Stimulated activated naive CD8-positive, alpha-beta T cell treated with anti-CD3 and anti-CD28 coated beads, Interleukin-15, amount 100 ng/mL, for 72 hours (primary cell): ENCODE data around the gene TMEM252.

Experiments used
- ATAC-seq: fragments of 150-1000 bp; cut with Tn5 transposase; 2 replicates; pipeline ENCODE4 v1.10.0; 2021; ENCODE audit warnings: mild to moderate bottlenecking, moderate library complexity
- DNase-seq, 2 donors: peaks; one replicate each; pipeline ENCODE4 v3.0.0; 2021 to 2022
- H3K27ac Mint-ChIP-seq, 2 donors: one replicate each; pipeline ENCODE4 v1.8.0; 2022; ENCODE audit warnings: mild to moderate bottlenecking in 2 of 2, mixed read lengths in 2 of 2, moderate library complexity in 2 of 2
- H3K27me3 Mint-ChIP-seq: one replicate; pipeline ENCODE4 v1.8.0; 2022; ENCODE audit warnings: mixed read lengths
- H3K4me1 Mint-ChIP-seq: one replicate; pipeline ENCODE4 v1.8.0; 2022; ENCODE audit warnings: mild to moderate bottlenecking, mixed read lengths
- H3K4me3 Mint-ChIP-seq, 2 donors: one replicate each; pipeline ENCODE4 v1.8.0; 2022; ENCODE audit warnings: mild to moderate bottlenecking in 2 of 2, mixed read lengths in 2 of 2, moderate library complexity in 1 of 2
- H3K9me3 Mint-ChIP-seq, 2 donors: one replicate each; pipeline ENCODE4 v1.8.0; 2022; ENCODE audit warnings: mixed read lengths in 2 of 2

The TMEM252 gene

DNA sequence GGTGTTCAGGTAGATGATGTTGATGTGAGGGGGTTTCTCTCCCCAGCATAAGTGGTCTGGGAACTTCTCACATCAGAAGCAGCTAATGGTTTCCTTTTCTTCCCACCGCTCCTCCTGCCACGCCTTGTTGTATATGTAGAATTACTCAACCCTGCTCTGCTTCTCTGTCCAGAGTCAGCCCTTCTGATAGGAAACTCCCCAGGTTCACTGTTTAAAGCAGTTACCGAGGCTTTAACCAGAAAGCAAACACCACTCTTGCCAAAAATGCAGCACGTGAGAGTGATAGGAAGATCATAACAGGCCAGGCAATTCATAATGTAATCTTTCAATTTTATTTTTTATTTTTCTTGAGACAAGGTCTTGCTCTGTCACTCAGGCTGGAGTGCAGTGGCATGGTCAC, 10.5 kb upstream of the TMEM252 start:
- ATAC-seq, result no peak
- DNase-seq, result no peak
- Mint-ChIP-seq H3K9me3 (no peaks in the 10 kb centered on the region), H3K4me1 (peaks cover 7% of the 10 kb centered on the region), H3K4me3 (no peak overlapping the region), H3K27ac (peak overlapping the region in 1 of 2 donors; percentile 27), H3K27me3 (peaks cover 45% of the 10 kb centered on the region)

DNA sequence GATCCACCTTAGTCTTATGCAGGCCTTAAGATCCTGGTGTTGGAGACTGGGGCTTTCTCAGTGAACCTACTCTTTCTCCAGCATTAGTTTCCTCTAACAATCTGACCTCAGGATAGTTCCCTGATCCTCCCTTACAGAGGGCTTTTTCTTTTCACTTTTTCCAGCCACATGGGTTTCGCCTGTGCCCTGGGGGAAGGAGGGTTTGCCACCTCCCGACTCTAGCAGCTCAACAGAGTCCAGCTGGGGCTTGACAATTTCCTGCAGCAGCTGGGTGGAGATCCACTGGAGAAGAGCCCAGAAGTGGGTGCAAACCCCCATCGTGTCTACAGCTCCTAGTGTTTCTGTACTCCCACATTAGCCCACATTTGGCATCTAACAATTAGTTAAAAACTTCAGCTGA, 7.6 kb upstream of the TMEM252 start:
- Mint-ChIP-seq H3K4me3 (no peak overlapping the region), H3K27ac (peak overlapping the region in 1 of 2 donors; percentile 34), H3K9me3 (no peaks in the 10 kb centered on the region), H3K4me1 (peaks cover 7% of the 10 kb centered on the region), H3K27me3 (peaks cover 44% of the 10 kb centered on the region)
- ATAC-seq, result no peak
- DNase-seq, result no peak

DNA sequence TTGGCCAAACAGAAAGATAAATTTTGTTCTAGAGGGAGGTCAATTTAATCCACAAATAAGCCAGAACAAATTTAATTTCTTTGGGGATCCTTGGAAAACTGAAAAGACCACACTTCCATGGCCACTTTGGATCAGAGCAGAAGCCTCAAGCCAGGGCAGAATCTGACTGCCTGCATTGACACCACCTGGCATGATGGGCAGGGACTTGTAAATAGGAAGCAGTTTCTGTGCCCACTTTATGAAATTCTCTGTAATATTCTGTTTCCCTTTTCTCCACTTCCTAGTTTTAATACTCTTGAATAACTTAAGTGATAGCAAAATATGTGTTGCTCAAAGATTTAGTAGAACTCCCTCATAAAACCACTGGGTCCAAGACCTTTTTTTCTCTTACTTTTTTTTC, 6.7 kb upstream of the TMEM252 start:
- DNase-seq, result no peak
- H3K27ac Mint-ChIP-seq, result peak overlapping the region in 1 of 2 donors; percentile 54
- H3K4me3 Mint-ChIP-seq, result no peak overlapping the region
- peaks cover 44% of the 10 kb centered on the region for H3K27me3 Mint-ChIP-seq
- H3K9me3 Mint-ChIP-seq, result no peaks in the 10 kb centered on the region
- peaks cover 7% of the 10 kb centered on the region for H3K4me1 Mint-ChIP-seq
- ATAC-seq, result no peak

DNA sequence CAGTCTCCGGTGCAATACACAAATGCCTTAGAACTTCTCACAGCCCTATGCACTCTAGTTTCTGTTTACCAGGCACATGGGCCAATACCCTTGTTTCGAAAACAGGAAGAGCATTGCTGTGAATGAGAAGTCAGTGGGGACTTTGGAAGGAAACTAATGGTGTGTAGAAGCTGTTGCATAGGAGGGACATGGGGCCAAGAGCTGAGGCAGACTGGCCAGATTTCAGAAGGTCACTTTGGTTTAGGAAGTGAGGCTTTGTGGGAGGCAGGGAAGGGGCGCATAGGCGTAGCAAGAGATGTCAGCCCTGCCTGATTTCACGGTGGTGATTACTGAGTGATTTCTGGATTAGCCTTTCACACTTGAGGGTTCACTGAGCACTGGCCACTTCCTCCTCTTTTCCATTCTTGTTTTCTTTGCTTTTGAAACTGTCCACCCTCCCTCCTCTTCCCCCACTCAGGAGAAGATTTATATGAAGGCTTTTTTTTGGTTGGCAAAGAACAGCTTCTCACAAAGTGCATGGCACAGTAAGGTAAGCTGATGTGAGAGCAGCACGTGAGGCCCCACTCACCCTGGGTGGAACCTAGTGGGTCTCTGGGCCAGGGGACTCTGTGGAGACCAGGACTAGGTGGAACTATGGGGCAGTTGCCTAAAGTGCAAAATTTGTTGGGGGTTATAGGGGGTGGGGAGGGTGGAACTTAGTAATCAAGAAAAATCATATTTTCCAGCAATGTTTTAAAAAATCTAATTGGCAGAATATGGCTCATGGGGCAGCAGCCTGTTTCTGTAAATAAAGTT, 6.1 kb upstream of the TMEM252 start:
- H3K9me3 Mint-ChIP-seq, result no peaks in the 10 kb centered on the region
- DNase-seq, result no peak
- no peak overlapping the region for H3K4me3 Mint-ChIP-seq
- peaks cover 44% of the 10 kb centered on the region for H3K27me3 Mint-ChIP-seq
- ATAC-seq, result peak; percentile 70
- H3K4me1 Mint-ChIP-seq, result peaks cover 7% of the 10 kb centered on the region
- peak overlapping the region in 1 of 2 donors; percentile 76 for H3K27ac Mint-ChIP-seq

DNA sequence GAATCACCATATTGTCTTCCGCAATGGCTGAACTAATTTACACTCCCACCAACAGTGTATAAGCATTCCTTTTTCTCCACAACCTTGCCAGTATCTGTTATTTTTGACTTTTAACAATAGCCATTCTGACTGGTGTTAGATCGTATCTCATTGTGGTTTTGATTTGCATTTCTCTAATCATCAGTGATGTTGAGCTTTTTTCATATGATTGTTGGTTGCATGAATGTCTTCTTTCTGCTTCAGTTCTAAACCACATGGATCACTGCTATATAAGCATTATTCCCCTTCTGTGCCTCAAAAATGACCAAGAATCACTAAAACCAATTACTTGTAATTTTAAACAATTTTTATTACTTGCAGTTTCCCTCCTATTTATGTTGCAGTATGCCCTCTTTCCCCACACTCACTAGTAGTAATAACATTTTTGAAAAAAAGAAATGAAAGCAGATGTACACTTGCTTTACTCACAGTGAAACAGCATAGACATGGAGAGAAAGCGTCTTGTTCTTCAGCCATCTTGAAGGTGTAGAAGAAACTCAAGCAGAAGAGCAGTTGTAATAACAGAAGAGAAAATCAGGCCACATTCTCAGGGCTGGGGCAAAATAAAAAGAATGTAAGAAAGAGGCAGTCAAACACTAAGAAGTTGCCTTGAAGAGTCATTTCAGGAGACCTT, 4.5 kb upstream of the TMEM252 start:
- Mint-ChIP-seq H3K4me1 (peaks cover 7% of the 10 kb centered on the region), H3K27me3 (peaks cover 51% of the 10 kb centered on the region), H3K9me3 (no peaks in the 10 kb centered on the region), H3K4me3 (no peak overlapping the region), H3K27ac (no peak overlapping the region)
- no peak for DNase-seq
- no peak for ATAC-seq

DNA sequence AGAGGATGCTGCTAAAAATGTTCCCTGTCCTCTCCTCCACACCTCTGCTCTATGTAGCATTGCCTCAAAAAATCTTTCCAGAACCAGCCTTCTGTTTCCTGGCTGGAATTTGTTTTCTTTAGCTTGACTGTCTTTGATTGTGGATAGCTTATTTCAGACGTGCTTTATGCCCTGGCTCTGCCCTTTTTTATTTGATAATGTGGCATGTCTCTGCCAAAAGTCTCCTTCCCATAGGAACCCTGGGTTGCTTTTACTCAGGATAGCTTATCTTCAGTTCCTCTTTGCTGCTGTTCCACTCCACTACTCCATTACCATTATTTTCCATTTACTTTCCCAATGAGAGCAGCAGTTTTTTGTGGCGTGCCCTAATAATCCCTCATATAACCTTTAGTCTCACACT, 885 bp upstream of the TMEM252 start:
- H3K9me3 Mint-ChIP-seq, result no peaks in the 10 kb centered on the region
- DNase-seq (no peak), ATAC-seq (no peak)
- no peak overlapping the region for H3K27ac Mint-ChIP-seq
- no peak overlapping the region for H3K4me3 Mint-ChIP-seq
- H3K27me3 Mint-ChIP-seq, result peaks cover 46% of the 10 kb centered on the region
- H3K4me1 Mint-ChIP-seq, result peaks cover 2% of the 10 kb centered on the region

DNA sequence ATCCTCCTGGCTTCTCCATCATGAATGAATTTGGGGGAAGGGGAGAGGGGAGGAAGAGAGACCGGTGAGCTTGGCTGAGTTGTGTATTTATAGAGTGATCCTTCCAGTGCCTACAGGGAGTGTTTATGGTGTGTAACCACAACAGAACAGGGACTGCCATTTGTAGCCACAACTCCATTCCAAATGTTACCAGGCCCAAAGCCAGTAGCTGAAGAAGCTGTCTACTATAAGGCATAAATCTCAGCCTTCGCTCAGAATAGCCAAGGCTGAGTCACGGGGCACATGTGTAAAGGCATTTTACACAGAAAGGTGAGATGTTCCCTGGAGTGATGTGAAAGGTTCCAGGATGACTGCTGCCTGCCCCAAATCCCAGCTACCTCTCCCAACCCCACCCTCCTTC, 2.5 kb downstream of the TMEM252 start:
- no peak for ATAC-seq
- no peak overlapping the region for H3K4me3 Mint-ChIP-seq
- no peaks in the 10 kb centered on the region for H3K9me3 Mint-ChIP-seq
- peaks cover 36% of the 10 kb centered on the region for H3K27me3 Mint-ChIP-seq
- no peak overlapping the region for H3K27ac Mint-ChIP-seq
- no peaks in the 10 kb centered on the region for H3K4me1 Mint-ChIP-seq
- no peak for DNase-seq

DNA sequence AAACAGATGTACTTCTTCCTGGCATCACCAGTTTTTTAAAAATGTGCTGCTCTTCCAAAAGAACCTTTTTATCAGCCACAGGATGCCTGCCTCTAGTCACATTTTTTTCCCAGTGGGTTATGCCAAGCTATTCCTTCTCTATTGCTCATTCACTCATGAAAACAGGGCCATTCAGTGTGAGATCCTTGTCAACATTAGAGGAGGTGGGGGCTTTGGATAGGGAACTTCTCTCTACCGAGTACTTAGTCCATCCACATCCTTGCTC, 3.1 kb downstream of the TMEM252 start:
- Mint-ChIP-seq H3K4me3 (no peak overlapping the region), H3K9me3 (no peaks in the 10 kb centered on the region), H3K27ac (no peak overlapping the region), H3K27me3 (peaks cover 31% of the 10 kb centered on the region), H3K4me1 (no peaks in the 10 kb centered on the region)
- ATAC-seq (no peak), DNase-seq (no peak)

DNA sequence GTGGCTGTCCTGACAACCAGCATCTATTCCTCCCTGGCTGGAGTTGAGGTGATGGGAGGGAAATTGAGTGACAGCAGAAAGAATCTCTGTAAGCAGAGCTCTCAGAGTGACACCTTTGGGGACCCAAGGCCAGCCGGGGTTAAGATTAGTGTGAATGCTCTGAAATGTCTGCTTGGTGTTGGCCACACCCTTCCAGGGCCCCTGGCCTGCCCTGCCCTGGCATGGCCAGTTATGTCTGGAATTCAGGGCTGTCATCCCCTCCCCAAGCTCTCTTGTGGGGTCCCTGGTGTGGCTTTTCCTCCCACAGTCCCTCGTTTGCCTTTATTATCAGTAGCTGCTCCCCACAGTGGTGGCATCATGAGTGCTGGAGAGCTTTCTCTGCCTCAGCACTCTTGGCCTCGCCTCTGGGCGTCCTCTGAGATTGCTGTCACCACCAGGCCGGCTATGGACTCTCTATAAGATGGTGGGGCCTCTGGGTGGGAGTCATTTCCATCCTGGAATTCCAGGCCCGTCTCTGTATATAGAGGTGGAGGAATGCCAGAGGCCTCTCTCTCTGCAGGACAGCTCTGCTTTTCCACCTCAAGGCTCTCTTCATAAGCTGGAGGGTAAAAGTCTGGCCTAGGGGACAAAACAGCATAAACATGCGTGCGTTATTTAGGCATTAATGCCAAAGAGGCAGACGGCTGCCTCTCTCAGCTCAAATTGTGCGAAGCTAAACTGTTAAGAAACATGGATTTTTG, 3.6 kb downstream of the TMEM252 start:
- no peak overlapping the region for H3K4me3 Mint-ChIP-seq
- no peaks in the 10 kb centered on the region for H3K9me3 Mint-ChIP-seq
- H3K4me1 Mint-ChIP-seq, result no peaks in the 10 kb centered on the region
- peaks cover 28% of the 10 kb centered on the region for H3K27me3 Mint-ChIP-seq
- H3K27ac Mint-ChIP-seq, result no peak overlapping the region
- ATAC-seq (no peak), DNase-seq (no peak)

DNA sequence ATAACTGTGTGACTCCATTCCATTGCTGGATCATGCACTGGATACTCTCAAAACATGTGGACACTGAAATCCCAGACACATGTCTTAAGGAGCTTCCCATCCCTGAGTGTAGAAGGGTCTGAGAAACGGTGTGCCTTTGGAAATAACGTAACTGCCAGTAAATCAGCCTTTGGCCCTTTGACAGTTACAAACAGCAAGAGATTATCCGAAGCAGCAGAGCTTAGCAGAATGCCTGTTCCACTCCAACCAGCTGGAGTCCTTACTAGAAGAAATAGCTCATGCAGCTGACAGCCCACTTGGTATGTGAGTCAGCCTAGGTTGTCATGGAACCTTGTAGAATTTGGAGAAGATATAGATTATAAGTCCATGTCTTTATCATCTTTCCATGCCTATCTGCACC, 7.0 kb downstream of the TMEM252 start:
- Mint-ChIP-seq H3K27me3 (peaks cover 17% of the 10 kb centered on the region), H3K4me1 (no peaks in the 10 kb centered on the region), H3K9me3 (no peaks in the 10 kb centered on the region), H3K27ac (no peak overlapping the region), H3K4me3 (no peak overlapping the region)
- ATAC-seq (no peak), DNase-seq (no peak)

DNA sequence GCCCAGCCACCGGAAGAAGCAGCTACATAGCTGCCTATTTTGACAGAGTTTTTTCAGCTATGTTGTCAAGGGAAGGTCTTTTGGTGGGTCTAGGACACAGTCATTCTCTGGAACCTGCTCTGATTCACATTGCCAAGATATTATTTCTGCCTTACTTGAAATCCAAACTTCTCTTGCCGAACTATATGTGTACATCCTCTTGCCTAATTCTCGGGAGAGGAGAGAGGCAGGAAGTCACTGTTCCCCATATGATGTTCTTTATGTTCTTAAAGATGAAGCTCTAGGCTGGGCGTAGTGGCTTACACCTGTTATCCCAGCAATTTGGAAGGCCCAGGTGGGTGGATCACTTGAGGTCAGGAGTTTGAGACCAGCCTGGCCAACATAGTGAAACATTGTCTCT, 8.6 kb downstream of the TMEM252 start:
- ATAC-seq (no peak), DNase-seq (no peak)
- H3K4me3 Mint-ChIP-seq, result no peak overlapping the region
- H3K27me3 Mint-ChIP-seq, result peaks cover 8% of the 10 kb centered on the region
- H3K4me1 Mint-ChIP-seq, result no peaks in the 10 kb centered on the region
- no peak overlapping the region for H3K27ac Mint-ChIP-seq
- H3K9me3 Mint-ChIP-seq, result no peaks in the 10 kb centered on the region

DNA sequence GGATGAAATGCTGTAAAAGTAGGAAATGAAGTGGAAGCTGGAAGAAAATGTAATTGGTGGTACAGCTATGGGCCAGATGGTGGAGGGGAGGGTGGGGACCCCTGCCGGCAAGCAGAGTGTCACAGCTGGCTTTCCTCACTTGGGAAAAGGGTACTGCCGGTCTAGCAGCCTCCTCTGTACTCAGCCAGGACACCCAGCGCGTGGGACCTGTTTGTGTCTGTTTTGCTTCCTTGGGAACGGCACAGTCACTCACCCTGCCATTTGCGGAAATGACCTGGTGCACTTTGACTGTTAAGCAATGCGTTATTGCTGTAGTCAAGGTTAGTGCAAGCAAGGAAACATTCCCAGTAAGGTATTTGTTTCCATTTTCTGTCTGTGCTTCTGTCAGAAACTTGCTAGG, 10.1 kb downstream of the TMEM252 start:
- Mint-ChIP-seq H3K4me1 (no peaks in the 10 kb centered on the region), H3K27ac (no peak overlapping the region), H3K4me3 (no peak overlapping the region), H3K9me3 (no peaks in the 10 kb centered on the region), H3K27me3 (peaks cover 8% of the 10 kb centered on the region)
- DNase-seq, result no peak
- ATAC-seq, result no peak

DNA sequence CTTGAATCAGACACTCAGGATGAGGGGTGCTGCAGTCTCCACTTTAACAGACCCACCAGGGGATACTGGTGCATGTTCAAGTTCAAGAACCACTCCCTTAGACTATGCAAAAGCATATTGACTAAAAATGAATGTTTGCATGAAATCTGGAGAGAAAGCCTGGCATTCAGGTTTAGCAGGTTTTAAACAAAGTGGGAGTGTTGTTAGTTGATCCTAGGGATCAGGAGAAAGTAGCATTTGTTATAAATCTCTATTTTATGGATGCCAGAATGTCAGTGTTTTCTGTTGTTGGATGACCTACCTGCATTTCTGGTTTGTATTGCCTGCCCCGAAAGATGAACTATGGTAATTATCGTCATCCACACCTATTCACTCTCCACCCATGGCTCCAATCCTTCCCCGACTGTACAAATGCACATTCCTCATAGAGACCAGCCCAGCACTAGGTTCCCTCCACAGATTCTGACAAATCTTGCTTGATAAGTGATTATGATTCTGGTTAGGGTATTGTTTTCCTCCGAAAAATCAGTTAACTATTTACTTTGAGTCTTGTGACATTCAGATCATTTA, 17.2 kb downstream of the TMEM252 start:
- no peak overlapping the region for H3K4me3 Mint-ChIP-seq
- H3K9me3 Mint-ChIP-seq, result no peaks in the 10 kb centered on the region
- H3K27me3 Mint-ChIP-seq, result peaks cover 24% of the 10 kb centered on the region
- H3K4me1 Mint-ChIP-seq, result peaks cover 6% of the 10 kb centered on the region
- no peak for DNase-seq
- no peak overlapping the region for H3K27ac Mint-ChIP-seq
- no peak for ATAC-seq

DNA sequence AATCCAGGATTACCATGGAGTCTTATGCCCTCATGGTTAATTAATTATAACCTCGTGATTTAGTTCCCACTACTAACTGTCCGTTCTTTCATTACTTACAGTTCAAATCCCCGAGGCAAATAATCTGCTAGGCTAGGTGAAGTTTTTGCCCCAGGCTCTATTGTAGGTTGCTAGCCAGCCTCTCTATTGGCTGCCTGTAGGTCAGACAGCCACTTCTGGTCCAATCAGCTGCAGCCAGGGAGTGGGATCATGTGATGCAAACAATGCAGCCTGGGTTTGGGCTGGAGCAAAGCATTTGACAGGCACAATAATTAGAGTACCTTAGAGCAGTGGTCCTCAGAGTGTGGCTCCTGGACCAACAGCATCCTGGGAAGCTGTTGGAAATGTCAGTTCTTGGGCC, 17.7 kb downstream of the TMEM252 start:
- Mint-ChIP-seq H3K27me3 (peaks cover 29% of the 10 kb centered on the region), H3K4me1 (peaks cover 7% of the 10 kb centered on the region), H3K9me3 (no peaks in the 10 kb centered on the region), H3K4me3 (no peak overlapping the region), H3K27ac (no peak overlapping the region)
- no peak for DNase-seq
- no peak for ATAC-seq

DNA sequence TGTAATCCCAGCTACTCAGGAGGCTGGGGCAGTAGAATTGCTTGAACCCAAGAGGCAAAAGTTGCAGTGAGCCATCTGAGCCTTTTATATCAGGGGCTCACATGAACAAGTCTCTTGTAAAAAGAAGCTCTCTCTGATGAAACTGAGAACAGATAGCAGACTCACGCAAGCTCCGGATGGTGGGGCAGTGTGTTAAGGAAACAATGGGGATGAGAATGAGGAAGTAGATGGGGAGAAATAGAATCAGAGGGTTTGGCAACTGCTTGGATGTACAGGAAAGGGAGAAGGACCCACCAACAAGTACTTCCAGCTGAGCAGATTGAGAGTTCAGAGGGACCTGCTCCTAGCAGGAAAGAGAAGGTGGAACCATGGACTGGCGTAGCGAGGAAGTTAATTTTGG, 18.6 kb downstream of the TMEM252 start:
- Mint-ChIP-seq H3K4me3 (no peak overlapping the region), H3K27ac (no peak overlapping the region), H3K27me3 (peaks cover 32% of the 10 kb centered on the region), H3K4me1 (peaks cover 7% of the 10 kb centered on the region), H3K9me3 (no peaks in the 10 kb centered on the region)
- no peak for DNase-seq
- ATAC-seq, result no peak
